Measurements from ENCODE around the gene AGTPBP1. TPM values are rescaled to one million over a fixed set of nuclear protein-coding genes. Genes with fewer than 3 reads are reported as not detected.
A peak's percentile ranks its signal among the peaks of the same experiment; 100 is the strongest.

AGTPBP1 gene
- total and polyA plus RNA-seq, 12 donors, result 9.7 to 87.1 (median 51.4) TPM

DNA sequence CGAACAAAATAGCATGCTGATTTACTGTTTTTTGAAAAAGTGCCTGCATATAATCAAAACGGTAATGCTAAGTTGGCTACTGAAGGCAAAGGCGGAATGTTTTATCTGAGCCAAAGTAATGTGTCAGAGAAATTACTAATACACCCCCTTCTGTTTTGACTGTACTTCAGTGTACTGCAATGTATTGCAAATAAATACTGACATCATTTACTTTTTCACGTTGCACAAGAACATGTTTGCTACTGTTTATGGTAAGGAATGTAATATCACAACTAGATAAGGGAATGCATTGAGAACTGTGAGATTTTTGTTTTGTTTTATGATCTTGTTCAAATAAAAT is 813 bp upstream of the AGTPBP1 start:
- H3K4me1 ChIP-seq, result peaks cover 0 to 57% (median 22%) of the 10 kb centered on the region in 9 donors
- no peaks in the 10 kb centered on the region for H3K27me3 ChIP-seq
- no peaks in the 10 kb centered on the region for H3K9me3 ChIP-seq
- WGBS, 2 donors, result 3% methylated on average over 4 of the region's 4 CpGs
- TF ChIP-seq, protein P1, sequence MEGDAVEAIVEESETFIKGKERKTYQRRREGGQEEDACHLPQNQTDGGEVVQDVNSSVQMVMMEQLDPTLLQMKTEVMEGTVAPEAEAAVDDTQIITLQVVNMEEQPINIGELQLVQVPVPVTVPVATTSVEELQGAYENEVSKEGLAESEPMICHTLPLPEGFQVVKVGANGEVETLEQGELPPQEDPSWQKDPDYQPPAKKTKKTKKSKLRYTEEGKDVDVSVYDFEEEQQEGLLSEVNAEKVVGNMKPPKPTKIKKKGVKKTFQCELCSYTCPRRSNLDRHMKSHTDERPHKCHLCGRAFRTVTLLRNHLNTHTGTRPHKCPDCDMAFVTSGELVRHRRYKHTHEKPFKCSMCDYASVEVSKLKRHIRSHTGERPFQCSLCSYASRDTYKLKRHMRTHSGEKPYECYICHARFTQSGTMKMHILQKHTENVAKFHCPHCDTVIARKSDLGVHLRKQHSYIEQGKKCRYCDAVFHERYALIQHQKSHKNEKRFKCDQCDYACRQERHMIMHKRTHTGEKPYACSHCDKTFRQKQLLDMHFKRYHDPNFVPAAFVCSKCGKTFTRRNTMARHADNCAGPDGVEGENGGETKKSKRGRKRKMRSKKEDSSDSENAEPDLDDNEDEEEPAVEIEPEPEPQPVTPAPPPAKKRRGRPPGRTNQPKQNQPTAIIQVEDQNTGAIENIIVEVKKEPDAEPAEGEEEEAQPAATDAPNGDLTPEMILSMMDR (IDR thresholded peaks at IDR 0.05), result no peak
- H3K4me3 ChIP-seq, result peak overlapping the region; percentile 63 to 98 (median 97)
- intact Hi-C loops (cut with DNase I), result loop anchor here in 4 of 10 donors (5.0 to 10.0 kb wide), 3 partner anchors 40 to 48 kb away; no protein-coding TSS in a partner anchor
- DNase-seq (no peak), ATAC-seq (peak in 1 of 8 donors; percentile 1)
- H3K36me3 ChIP-seq, result no peaks in the 10 kb centered on the region
- peak overlapping the region; percentile 42 to 97 (median 80) for H3K27ac ChIP-seq

DNA sequence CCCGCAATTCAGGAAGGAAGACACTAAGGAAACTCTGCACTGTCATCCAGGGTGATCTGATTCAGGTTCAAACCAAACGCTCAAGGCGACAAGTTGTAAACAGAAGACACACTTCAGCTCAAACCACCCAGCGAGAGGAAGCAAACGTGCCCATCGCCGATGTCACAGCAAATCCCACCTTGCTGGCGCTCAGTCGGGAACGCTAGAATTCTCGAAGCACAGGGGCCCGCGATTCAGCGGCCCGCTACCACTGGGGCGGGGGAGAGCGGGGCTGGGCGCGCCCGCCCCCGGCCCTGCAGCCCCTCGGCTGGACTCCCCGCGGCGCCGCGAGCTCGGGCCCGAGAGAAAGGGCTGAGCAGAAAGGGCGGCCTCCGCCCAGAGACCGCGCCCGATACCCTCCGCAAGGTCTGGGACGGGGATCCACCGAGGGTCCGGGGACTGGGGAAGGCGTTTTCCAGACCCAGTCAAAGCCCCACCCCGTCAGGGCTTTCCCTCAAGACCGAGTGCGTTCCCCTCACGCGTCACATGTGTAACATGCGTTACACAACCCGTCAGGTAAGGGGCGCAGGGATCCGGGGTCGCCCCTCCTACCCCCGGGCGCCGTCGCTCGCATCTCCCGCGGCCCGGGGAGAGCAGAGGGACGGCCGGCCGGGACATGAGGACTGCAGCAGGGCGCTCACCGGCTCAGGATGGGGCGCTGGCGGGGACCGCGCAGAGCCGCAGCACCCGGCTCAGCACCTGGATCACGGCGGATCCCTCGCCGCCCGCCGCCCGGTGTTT is 469 bp downstream of the AGTPBP1 start:
- peak overlapping the region; percentile 89 to 98 (median 97) for H3K4me3 ChIP-seq
- H3K36me3 ChIP-seq, result no peaks in the 10 kb centered on the region
- H3K27me3 ChIP-seq, result no peaks in the 10 kb centered on the region
- TF ChIP-seq, protein P1 (IDR thresholded peaks at IDR 0.05), result no peak
- peak in 1 of 2 donors; percentile 15 for DNase-seq
- intact Hi-C loops (cut with DNase I), result loop anchor here in 4 of 10 donors (5.0 to 10.0 kb wide), 3 partner anchors 39 to 46 kb away; no protein-coding TSS in a partner anchor
- WGBS, 2 donors, result 0% methylated on average over 68 to 75 of the region's 75 CpGs
- peak overlapping the region; percentile 57 to 97 (median 90) for H3K27ac ChIP-seq
- H3K9me3 ChIP-seq, result no peaks in the 10 kb centered on the region
- H3K4me1 ChIP-seq, result peaks cover 0 to 66% (median 27%) of the 10 kb centered on the region in 9 donors
- ATAC-seq, result peak; percentile 14 to 69 (median 32)

DNA sequence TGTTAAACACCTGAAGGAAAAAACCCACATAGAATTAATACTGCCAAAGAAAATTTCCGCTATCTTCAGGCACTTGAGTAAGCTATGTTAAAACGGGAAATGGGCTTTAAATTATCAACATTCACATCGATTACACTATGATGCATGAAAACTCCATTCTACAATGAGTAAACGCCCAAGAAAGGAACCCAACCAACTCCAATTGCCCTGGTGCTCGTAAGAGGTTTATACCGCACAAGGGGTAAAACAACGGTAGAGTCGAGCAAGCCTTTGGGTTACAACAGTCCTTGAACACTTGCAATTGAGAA is 1.0 kb downstream of the AGTPBP1 start:
- Histone ChIP-seq H3K4me1 (peaks cover 0 to 71% (median 27%) of the 10 kb centered on the region in 9 donors), H3K9me3 (no peaks in the 10 kb centered on the region), H3K4me3 (peak overlapping the region; percentile 89 to 98 (median 97)), H3K27ac (peak overlapping the region; percentile 57 to 97 (median 90)), H3K36me3 (no peaks in the 10 kb centered on the region), H3K27me3 (no peaks in the 10 kb centered on the region)
- ATAC-seq, result peak in 1 of 8 donors; percentile 4
- DNase-seq, result no peak
- TF ChIP-seq, protein P1 (IDR thresholded peaks at IDR 0.05), result no peak
- WGBS, 2 donors, result 4 to 5% methylated on average over 8 of the region's 8 CpGs
- intact Hi-C loops (cut with DNase I), result loop anchor here in 4 of 10 donors (5.0 to 10.0 kb wide), 3 partner anchors 38 to 46 kb away; no protein-coding TSS in a partner anchor

DNA sequence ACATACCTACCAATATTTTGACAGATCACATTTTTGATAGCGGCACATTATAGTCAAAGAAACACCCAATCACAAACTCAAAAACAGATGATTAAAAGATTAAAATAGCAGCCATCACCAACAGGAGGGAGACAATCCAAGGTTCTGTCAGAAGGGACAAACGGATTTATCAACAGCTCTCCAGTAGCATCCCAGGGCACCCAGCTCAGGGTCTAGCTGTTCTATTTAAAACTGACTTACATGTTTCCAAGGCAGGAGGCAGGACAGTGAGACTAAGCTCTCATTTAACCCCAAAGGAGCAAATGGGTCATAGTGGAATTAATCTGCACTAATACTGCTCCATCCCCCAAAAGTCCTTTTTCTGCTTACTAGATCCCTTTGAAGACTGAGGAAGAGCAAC is 3.2 kb downstream of the AGTPBP1 start:
- peak overlapping the region in 1 of 10 donors; percentile 30 for H3K4me3 ChIP-seq
- H3K27ac ChIP-seq, result peak overlapping the region in 8 of 10 donors; percentile 22 to 90 (median 64)
- DNase-seq, result peak in 1 of 2 donors; percentile 25
- TF ChIP-seq, protein P1 (IDR thresholded peaks at IDR 0.05), result no peak
- no peaks in the 10 kb centered on the region for H3K27me3 ChIP-seq
- WGBS, 2 donors, result 39 to 52% methylated on average over 2 of the region's 2 CpGs
- intact Hi-C loops (cut with DNase I), result no loop called here
- H3K4me1 ChIP-seq, result peaks cover 0 to 82% (median 28%) of the 10 kb centered on the region in 9 donors
- H3K9me3 ChIP-seq, result no peaks in the 10 kb centered on the region
- peak in 2 of 8 donors; percentile 37 to 52 for ATAC-seq
- H3K36me3 ChIP-seq, result no peaks in the 10 kb centered on the region
